DOHH2 (cell line): ENCODE measurements around the gene KIFBP.

ENCODE experiments used
- CTCF ChIP-seq: fragments of 200-600 bp; sonication (generic); IDR thresholded peaks from one replicate; pipeline ENCODE4 v1.5.1; 2014; ENCODE audit warnings: antibody characterized with exemption, mild to moderate bottlenecking, low read depth, low read length; ENCODE audit not compliant: poor library complexity, severe bottlenecking
- EZH2phosphoT487 ChIP-seq: fragments of 200-600 bp; sonication (generic); IDR thresholded peaks from 2 replicates; pipeline ENCODE4 v1.6.1; 2017; ENCODE audit warnings: borderline replicate concordance, mild to moderate bottlenecking, antibody characterized with exemption, low read length, moderate library complexity, mixed read lengths

- TF ChIP-seq EZH2phosphoT487 (no peak), CTCF (no peak)
Observed at GRCh38 chr10:69051710-69052487, 63.3 kb downstream of the KIFBP start.
